GM12878 (cell line): Measurements from ENCODE around the gene NUDT1. TPM values are rescaled to one million over a fixed set of nuclear protein-coding genes. Genes with fewer than 3 reads are reported as not detected.

Source experiments
- ATAC-seq: fragments of 200-7000 bp; cut with Tn5 transposase; 3 replicates; pipeline ENCODE4 v1.9.1; 2020; ENCODE audit warnings: mild to moderate bottlenecking, moderate library complexity
- BruUV-seq: library from RNA; stranded (reverse); fragments of 400-500 nt; replicated peaks from 2 replicates; lab custom pipeline; 2021; lab: Mats Ljungman, UMichigan
- CTCF ChIA-PET: fragments of 300-600 bp; sonication (Branson Sonifier 250); formaldehyde crosslinking; extraction: SDS; loops from one replicate; lab custom pipeline; 2021; ENCODE audit warnings: inconsistent platforms; lab: Yijun Ruan, JAX
- POLR2A ChIA-PET: fragments of 350-600 bp; formaldehyde crosslinking; extraction: SDS; loops from one replicate; lab custom pipeline; 2021; ENCODE audit warnings: inconsistent platforms; lab: Charles Lee
- RAD21 ChIA-PET: fragments of 300-600 bp; sonication (Branson Sonifier 250); formaldehyde crosslinking; loops from one replicate; lab custom pipeline; 2023; ENCODE audit warnings: antibody characterized with exemption; ENCODE audit not compliant: unreplicated experiment; lab: Charles Lee
- SMC1A ChIA-PET: fragments of 300-600 bp; sonication (Branson Sonifier 250); formaldehyde crosslinking; loops from one replicate; lab custom pipeline; 2023; ENCODE audit not compliant: unreplicated experiment, uncharacterized antibody; lab: Charles Lee
- DNase-seq: peaks from one replicate; pipeline ENCODE4 v3.0.0-alpha.2; 2011; ENCODE audit warnings: low read depth, low spot score
- FAIRE-seq: peaks from 3 replicates; lab custom pipeline; 2011; peaks lifted over from hg19 to GRCh38; lab: Jason Lieb, UNC
- H2AFZ ChIP-seq: 2 replicates; pipeline ENCODE4 v1.6.0; 2011; ENCODE audit warnings: low read depth, low read length, control low read depth; ENCODE audit not compliant: control insufficient read depth
- H3K27ac ChIP-seq: 2 replicates; pipeline ENCODE4 v1.5.1; 2011; ENCODE audit warnings: control low read depth; ENCODE audit not compliant: control insufficient read depth, insufficient read depth
- H3K27me3 ChIP-seq, 2 experiments: replicated peaks in 1 of 2; 2 replicates each; pipeline versions ENCODE4 v1.6.0 to v1.6.1; 2011; ENCODE audit warnings: low read length in 1 of 2; ENCODE audit not compliant: control insufficient read depth in 2 of 2, insufficient read depth in 2 of 2
- H3K36me3 ChIP-seq, 2 experiments: 2 replicates each; pipeline ENCODE4 v1.5.1; 2011; ENCODE audit warnings: low read length in 1 of 2; ENCODE audit not compliant: control insufficient read depth in 2 of 2, insufficient read depth in 2 of 2
- H3K4me1 ChIP-seq: 2 replicates; pipeline ENCODE4 v1.6.1; 2011; ENCODE audit warnings: mild to moderate bottlenecking, low read length, moderate library complexity, mixed read lengths; ENCODE audit not compliant: control insufficient read depth, insufficient read depth
- H3K4me2 ChIP-seq: 2 replicates; pipeline ENCODE4 v1.6.0; 2011; ENCODE audit warnings: control low read depth; ENCODE audit not compliant: control insufficient read depth, insufficient read depth
- H3K4me3 ChIP-seq: fragments of 200-600 bp; sonication (generic); 2 replicates; pipeline ENCODE4 v1.5.1; 2016
- H3K79me2 ChIP-seq: 2 replicates; pipeline ENCODE4 v1.6.0; 2011; ENCODE audit warnings: low read length; ENCODE audit not compliant: control insufficient read depth, insufficient read depth
- H3K9ac ChIP-seq: 2 replicates; pipeline ENCODE4 v1.8.0; 2011; ENCODE audit warnings: low read length, control low read depth, mixed read lengths; ENCODE audit not compliant: control insufficient read depth, insufficient read depth
- H3K9me3 ChIP-seq: replicated peaks from 3 replicates; pipeline ENCODE4 v1.5.1; 2011; ENCODE audit warnings: mild to moderate bottlenecking, low read length; ENCODE audit not compliant: control insufficient read depth, insufficient read depth
- H4K20me1 ChIP-seq: 2 replicates; pipeline ENCODE4 v1.6.0; 2011; ENCODE audit not compliant: control insufficient read depth, insufficient read depth
- BCL3 ChIP-seq: IDR thresholded peaks from 2 replicates; pipeline ENCODE4 v1.6.1; 2011; ENCODE audit warnings: borderline replicate concordance, low read depth, mild to moderate bottlenecking, moderate library complexity, low read length; ENCODE audit not compliant: insufficient read depth, poor library complexity, severe bottlenecking
- CBX5 ChIP-seq: sonication (generic); IDR thresholded peaks from 2 replicates; pipeline ENCODE4 v1.6.1; 2016; ENCODE audit warnings: low read depth, moderate library complexity, mild to moderate bottlenecking, inconsistent platforms
- E4F1 ChIP-seq: fragments of 450-650 bp; IDR thresholded peaks from 2 replicates; pipeline ENCODE4 v1.6.1; 2018; ENCODE audit warnings: borderline replicate concordance, mild to moderate bottlenecking; ENCODE audit not compliant: partially characterized antibody
- EED ChIP-seq: sonication (generic); IDR thresholded peaks from 2 replicates; pipeline ENCODE4 v1.6.1; 2016; ENCODE audit warnings: antibody characterized with exemption, low read depth
- ELK1 ChIP-seq: IDR thresholded peaks from 2 replicates; pipeline ENCODE4 v1.6.1; 2012; ENCODE audit warnings: low read depth, low read length, improper control_type of control experiment
- HCFC1 ChIP-seq: fragments of 150-350 bp; IDR thresholded peaks from 2 replicates; pipeline ENCODE4 v1.6.1; 2014; ENCODE audit warnings: low read length
- HDAC2 ChIP-seq: fragments of 200-600 bp; sonication (generic); IDR thresholded peaks from 2 replicates; pipeline ENCODE4 v1.6.1; 2017
- IRF4 ChIP-seq: IDR thresholded peaks from 2 replicates; pipeline ENCODE4 v1.6.1; 2011; ENCODE audit warnings: low read depth, low read length
- PBX3 ChIP-seq: IDR thresholded peaks from 2 replicates; pipeline ENCODE4 v1.6.1; 2011; ENCODE audit warnings: mild to moderate bottlenecking, low read depth, low read length, moderate library complexity; ENCODE audit not compliant: insufficient replicate concordance
- RBBP5 ChIP-seq: fragments of 200-600 bp; sonication (generic); conservative IDR thresholded peaks from 2 replicates; pipeline ENCODE4 v1.6.1; 2016
- SMAD5 ChIP-seq: IDR thresholded peaks from 2 replicates; pipeline ENCODE4 v1.6.1; 2016; ENCODE audit warnings: antibody characterized with exemption, low read depth
- SREBF2 ChIP-seq: IDR thresholded peaks from 2 replicates; pipeline ENCODE4 v1.6.1; 2012; ENCODE audit warnings: mild to moderate bottlenecking, low read length
- TCF3 ChIP-seq: IDR thresholded peaks from 2 replicates; pipeline ENCODE4 v1.6.1; 2012; ENCODE audit warnings: low read depth, mild to moderate bottlenecking, low read length, borderline replicate concordance; ENCODE audit not compliant: insufficient read depth
- WGBS: methylation state at CpG from one replicate; pipeline ENCODE4 v1.1.6; 2016; ENCODE audit warnings: low lambda C conversion rate; ENCODE audit not compliant: insufficient replicate concordance, insufficient coverage; ENCODE audit errors: missing lambda C conversion rate; 5-methylcytosine and 5-hydroxymethylcytosine counted together
- in situ Hi-C: fragments of 300-500 bp; cut with MboI; formaldehyde crosslinking; loops from 9 replicates; pipeline ENCODE4 v1.14.3; 2018; ENCODE audit warnings: mixed read lengths
- intact Hi-C: fragments of 100-400 bp; cut with micrococcal nuclease; formaldehyde crosslinking; loops from one replicate; pipeline ENCODE4 v1.14.2; 2022; ENCODE audit not compliant: unreplicated experiment
- polyA plus RNA-seq, 11 experiments: library from polyadenylated mRNA; depleted of rRNA in 4 of 11; unstranded in 6 of 11; stranded (reverse) in 5 of 11; fragments of >200 nt; fragmentation: Nextera tagmentation in 4 of 11; fragmentation: Illumina TruSeq in 1 of 11; extraction: Ambion mirVana in 4 of 11; extraction: Trizol in 1 of 11; gene quantifications; 1 replicate in 1 of 11; 2 replicates in 10 of 11; pipeline versions ENCODE4 v1.2.1 to v1.2.3, GENCODE V29; 2011 to 2016; ENCODE audit warnings: inconsistent platforms in 2 of 11, missing spikeins in 2 of 11, low read depth in 1 of 11
- total RNA-seq, 4 experiments: library from RNA; depleted of rRNA in 3 of 4; stranded (reverse); fragments of >200 nt in 3 of 4; fragmentation: Illumina TruSeq in 1 of 4; extraction: Trizol in 1 of 4; gene quantifications; 2 replicates each; pipeline versions ENCODE4 v1.2.1 to v1.2.3, GENCODE V29; 2013 to 2021

The NUDT1 gene
- total and polyA plus RNA-seq, 10 of the 15 experiments (the other 5 are each of a cell fraction or from before 2014, with no cell fraction given) = 7.7 to 122 (median 59.2) TPM

- H3K4me2 ChIP-seq = no peak overlapping the region
- H3K27me3 ChIP-seq = no peaks in the 10 kb centered on the region
- in situ Hi-C loops (no loop called here), intact Hi-C loops (no loop called here)
- 96% methylated on average over 21 of the region's 21 CpGs for WGBS
- H3K9ac ChIP-seq = no peak overlapping the region
- BruUV-seq = no TSS peak
- peaks cover 6 to 36% of the 10 kb centered on the region in 2 experiments; a peak in 3 of 4 replicates for H3K36me3 ChIP-seq
- no peak overlapping the region for H3K27ac ChIP-seq
- ChIA-PET SMC1A (no interaction called here), POLR2A (interaction anchor here (0.5 kb wide), 1 partner anchor 238 kb away, joined by 3 read pairs; no protein-coding TSS in a partner anchor), CTCF (no interaction called here), RAD21 (no interaction called here)
- H3K79me2 ChIP-seq = no peaks in the 10 kb centered on the region
- TF ChIP-seq SREBF2 (no peak), CBX5 (no peak), SMAD5 (no peak), RBBP5 (no peak), E4F1 (no peak), IRF4 (no peak), HCFC1 (no peak), PBX3 (no peak), EED (no peak), ELK1 (no peak), HDAC2 (no peak), BCL3 (no peak), TCF3 (no peak)
- no peak for ATAC-seq
- no peaks in the 10 kb centered on the region for H4K20me1 ChIP-seq
- H3K4me1 ChIP-seq = no peaks in the 10 kb centered on the region
- no peak overlapping the region for H3K4me3 ChIP-seq
- H3K9me3 ChIP-seq = peaks cover 4% of the 10 kb centered on the region; the same call in 1 of the 3 replicates
- no peak overlapping the region for H2AFZ ChIP-seq
- FAIRE-seq = no peak
- DNase-seq = no peak
Measured at GRCh38 chr7:2197436-2198155, 44.4 kb upstream of the NUDT1 start.
